Kidney (tissue), 14 donors: ENCODE measurements around the gene NOTCH4. TPM values are rescaled to one million over a fixed set of nuclear protein-coding genes. Genes with fewer than 3 reads are reported as not detected.

ENCODE experiments used
- DNase-seq, 5 donors: peaks; one replicate each; pipeline ENCODE4 v3.0.0-alpha.2; 2013 to 2020
- FAIRE-seq: peaks from 2 replicates; lab custom pipeline; 2012; peaks lifted over from hg19 to GRCh38; lab: Jason Lieb, UNC
- H3K27ac ChIP-seq, 2 donors: one replicate each; pipeline ENCODE4 v1.7.0; 2013; ENCODE audit warnings: low read depth in 2 of 2, low read length in 2 of 2, inconsistent platforms in 1 of 2
- H3K27me3 ChIP-seq: one replicate; pipeline ENCODE4 v1.7.1; 2013; ENCODE audit warnings: low read length, inconsistent platforms; ENCODE audit not compliant: control insufficient read depth, insufficient read depth
- H3K36me3 ChIP-seq, 3 donors: one replicate each; pipeline versions ENCODE4 v1.7.0 to v1.7.1; 2013; ENCODE audit warnings: low read length in 3 of 3, control low read depth in 1 of 3, inconsistent platforms in 1 of 3; ENCODE audit not compliant: insufficient read depth in 3 of 3, control insufficient read depth in 2 of 3
- H3K4me1 ChIP-seq, 3 donors: one replicate each; pipeline versions ENCODE4 v1.7.0 to v1.7.1; 2013; ENCODE audit warnings: low read length in 3 of 3, inconsistent platforms in 1 of 3, low read depth in 1 of 3; ENCODE audit not compliant: control insufficient read depth in 2 of 3, insufficient read depth in 2 of 3
- H3K4me3 ChIP-seq, 3 donors: one replicate each; pipeline versions ENCODE4 v1.7.0 to v1.8.1; 2013; ENCODE audit warnings: low read length in 3 of 3, control low read depth in 1 of 3, inconsistent platforms in 1 of 3
- H3K9ac ChIP-seq, 3 donors: one replicate each; pipeline versions ENCODE4 v1.7.0 to v1.7.1; 2013; ENCODE audit warnings: low read length in 3 of 3, control low read depth in 1 of 3, inconsistent platforms in 1 of 3
- H3K9me3 ChIP-seq, 3 donors: one replicate each; pipeline versions ENCODE4 v1.7.0 to v1.7.1; 2013; ENCODE audit warnings: low read length in 3 of 3, control low read depth in 1 of 3, inconsistent platforms in 1 of 3; ENCODE audit not compliant: control insufficient read depth in 2 of 3, insufficient read depth in 1 of 3
- CTCF ChIP-seq: IDR thresholded peaks from 3 replicates; pipeline ENCODE4 v1.5.1; 2012; ENCODE audit warnings: mild to moderate bottlenecking, moderate library complexity, borderline replicate concordance; ENCODE audit not compliant: insufficient read depth; ENCODE audit errors: extremely low read depth
- intact Hi-C: fragments of 100-400 bp; cut with DNase I; formaldehyde crosslinking; loops from one replicate; pipeline ENCODE4 v1.11.1; 2022
- polyA plus RNA-seq: library from polyadenylated mRNA; stranded (reverse); fragments of 350-450 nt; fragmentation: Illumina TruSeq; extraction: RNeasy Lipid Tissue Mini Kit (QIAGEN cat#74804); gene quantifications from one replicate; pipeline ENCODE4 v1.2.3, GENCODE V29; 2014; ENCODE audit warnings: low read depth, low replicate concordance; ENCODE audit not compliant: insufficient read depth
- total RNA-seq: library from RNA; stranded (reverse); fragmentation: NEBNext Ultra II Directional; extraction: Animal tissue kit (Norgen Biotek cat#: 25700); gene quantifications from one replicate; pipeline ENCODE4 v1.2.1, GENCODE V29; 2021
- donor health status: control.
- donor health status: control.
- donor health status: control.
- donor health status: control.
- donor health status: control.
- donor health status: DM: yes; HTN: yes; CAD: no.
- donor health status: Normal renal cell carcinoma (clear cell type).

The NOTCH4 gene
- total and polyA plus RNA-seq, 2 donors from 2014 or later: 22.5 to 30.5 TPM

GRCh38 chr6:32210191-32210601 is 13.7 kb downstream of the NOTCH4 start:
- no peaks in the 10 kb centered on the region for H3K36me3 ChIP-seq
- H3K27ac ChIP-seq: no peak overlapping the region
- DNase-seq (no peak), FAIRE-seq (no peak)
- no peak for TF ChIP-seq CTCF
- H3K27me3 ChIP-seq: no peaks in the 10 kb centered on the region
- no peaks in the 10 kb centered on the region for H3K9me3 ChIP-seq
- H3K4me1 ChIP-seq: no peaks in the 10 kb centered on the region
- intact Hi-C loops: no loop called here
- no peak overlapping the region for H3K4me3 ChIP-seq
- H3K9ac ChIP-seq: no peak overlapping the region

GRCh38 chr6:32208996-32209395 is 14.9 kb downstream of the NOTCH4 start:
- Histone ChIP-seq H3K27ac (no peak overlapping the region), H3K9ac (no peak overlapping the region), H3K4me3 (no peak overlapping the region), H3K27me3 (no peaks in the 10 kb centered on the region), H3K9me3 (no peaks in the 10 kb centered on the region), H3K36me3 (no peaks in the 10 kb centered on the region), H3K4me1 (no peaks in the 10 kb centered on the region)
- no peak for TF ChIP-seq CTCF
- intact Hi-C loops: no loop called here
- no peak for FAIRE-seq
- no peak for DNase-seq

GRCh38 chr6:32204268-32204715 is 19.6 kb downstream of the NOTCH4 start:
- no peaks in the 10 kb centered on the region for H3K9me3 ChIP-seq
- TF ChIP-seq CTCF: no peak
- no peak overlapping the region for H3K4me3 ChIP-seq
- H3K9ac ChIP-seq: no peak overlapping the region
- H3K27ac ChIP-seq: no peak overlapping the region
- DNase-seq (no peak), FAIRE-seq (no peak)
- H3K36me3 ChIP-seq: no peaks in the 10 kb centered on the region
- intact Hi-C loops: no loop called here
- no peaks in the 10 kb centered on the region for H3K4me1 ChIP-seq
- no peaks in the 10 kb centered on the region for H3K27me3 ChIP-seq
